Liver (tissue), 9 donors: ENCODE data around the gene WDR36. TPM values are rescaled to one million over a fixed set of nuclear protein-coding genes. Genes with fewer than 3 reads are reported as not detected.

Source experiments
- DNase-seq: peaks from one replicate; pipeline ENCODE4 v3.0.0-alpha.2; 2017; ENCODE audit warnings: low spot score
- H3K27ac ChIP-seq, 2 donors: one replicate each; pipeline ENCODE4 v1.7.0; 2013; ENCODE audit warnings: inconsistent platforms in 2 of 2, low read length in 2 of 2, control low read depth in 1 of 2, low read depth in 1 of 2, mild to moderate bottlenecking in 1 of 2
- H3K27me3 ChIP-seq, 4 donors: one replicate each; pipeline versions ENCODE4 v1.6.1 to v1.7.0; 2013; ENCODE audit warnings: low read length in 3 of 4, inconsistent platforms in 1 of 4, mild to moderate bottlenecking in 1 of 4, moderate library complexity in 1 of 4; ENCODE audit not compliant: control insufficient read depth in 4 of 4, insufficient read depth in 4 of 4
- H3K36me3 ChIP-seq, 4 donors: one replicate each; pipeline versions ENCODE4 v1.6.1 to v1.7.0; 2013; ENCODE audit warnings: low read length in 3 of 4, mild to moderate bottlenecking in 3 of 4, low read depth in 1 of 4, moderate library complexity in 1 of 4; ENCODE audit not compliant: control insufficient read depth in 4 of 4, insufficient read depth in 3 of 4
- H3K4me1 ChIP-seq, 4 donors: one replicate each; pipeline versions ENCODE4 v1.6.1 to v1.7.0; 2013; ENCODE audit warnings: low read length in 3 of 4, mild to moderate bottlenecking in 3 of 4, moderate library complexity in 1 of 4; ENCODE audit not compliant: control insufficient read depth in 4 of 4, insufficient read depth in 4 of 4
- H3K4me3 ChIP-seq, 3 donors: one replicate each; pipeline versions ENCODE4 v1.6.1 to v1.7.0; 2013; ENCODE audit warnings: low read length in 3 of 3, control low read depth in 1 of 3, low read depth in 1 of 3, mild to moderate bottlenecking in 1 of 3
- H3K9ac ChIP-seq, 2 donors: one replicate each; pipeline ENCODE4 v1.7.0; 2013; ENCODE audit warnings: low read length in 2 of 2, mild to moderate bottlenecking in 2 of 2, moderate library complexity in 2 of 2, control low read depth in 1 of 2, low read depth in 1 of 2
- H3K9me3 ChIP-seq, 4 donors: one replicate each; pipeline versions ENCODE4 v1.6.1 to v1.7.0; 2013; ENCODE audit warnings: low read length in 3 of 4; ENCODE audit not compliant: control insufficient read depth in 4 of 4
- ATF3 ChIP-seq: IDR thresholded peaks from 2 replicates; pipeline ENCODE4 v1.6.1; 2016; ENCODE audit warnings: antibody characterized with exemption
- HNF4A ChIP-seq, 2 donors: conservative IDR thresholded peaks; 2 replicates each; pipeline ENCODE4 v1.6.1; 2016; ENCODE audit warnings: antibody characterized with exemption in 2 of 2, mild to moderate bottlenecking in 2 of 2
- JUND ChIP-seq, 2 donors: IDR thresholded peaks; 2 replicates each; pipeline ENCODE4 v1.6.1; 2016; ENCODE audit warnings: antibody characterized with exemption in 2 of 2
- NR2F2 ChIP-seq: IDR thresholded peaks from 2 replicates; pipeline ENCODE4 v1.6.1; 2016; ENCODE audit warnings: antibody characterized with exemption
- RAD21 ChIP-seq, 2 donors: IDR thresholded peaks; 2 replicates each; pipeline ENCODE4 v1.6.1; 2016; ENCODE audit warnings: antibody characterized with exemption in 2 of 2, mild to moderate bottlenecking in 2 of 2
- REST ChIP-seq: IDR thresholded peaks from 2 replicates; pipeline ENCODE4 v1.6.1; 2016; ENCODE audit warnings: antibody characterized with exemption, mild to moderate bottlenecking
- RXRA ChIP-seq, 2 donors: IDR thresholded peaks; 2 replicates each; pipeline ENCODE4 v1.6.1; 2017 to 2018; ENCODE audit warnings: antibody characterized with exemption in 2 of 2, mild to moderate bottlenecking in 1 of 2
- SP1 ChIP-seq: IDR thresholded peaks from 2 replicates; pipeline ENCODE4 v1.6.1; 2018; ENCODE audit warnings: antibody characterized with exemption, mild to moderate bottlenecking
- TAF1 ChIP-seq: conservative IDR thresholded peaks from 2 replicates; pipeline ENCODE4 v1.6.1; 2016; ENCODE audit warnings: antibody characterized with exemption, mild to moderate bottlenecking
- ZBTB33 ChIP-seq: IDR thresholded peaks from 2 replicates; pipeline ENCODE4 v1.6.1; 2016; ENCODE audit warnings: antibody characterized with exemption
- WGBS: extraction: QIAGEN DNeasy Blood & Tissue Kit; methylation state at CpG from one replicate; pipeline ENCODE4 v1.1.7; 2013; 5-methylcytosine and 5-hydroxymethylcytosine counted together
- polyA plus RNA-seq, 2 donors: library from polyadenylated mRNA; stranded (reverse) in 1 of 2; unstranded in 1 of 2; fragments of 200-250 nt in 1 of 2; fragments of >200 nt in 1 of 2; fragmentation: Nextera tagmentation in 1 of 2; extraction: Ambion mirVana in 1 of 2; gene quantifications; one replicate each; pipeline versions ENCODE4 v1.2.1 to v1.2.3, GENCODE V29; 2013 to 2015
- total RNA-seq, 2 donors: library from RNA; depleted of rRNA; stranded (reverse); fragments of >200 nt; gene quantifications; one replicate each; pipeline ENCODE4 v1.2.3, GENCODE V29; 2014
- TF ChIP-seq, protein P1 (sequence below): IDR thresholded peaks from 2 replicates; pipeline ENCODE4 v1.6.1; 2016; ENCODE audit warnings: antibody characterized with exemption
- TF ChIP-seq, protein P2 (sequence below): fragments of 150-350 bp; IDR thresholded peaks from 2 replicates; pipeline ENCODE4 v1.5.1; 2017; ENCODE audit warnings: improper control_type of control experiment, low read depth, low read length; ENCODE audit not compliant: missing input control
- donor health status: healthy.
- donor health status: healthy.
- donor health status: healthy.
- donor health status: healthy.
- donor health status: healthy.

WDR36 gene
- total and polyA plus RNA-seq, 4 donors = 5.2 to 25.7 (median 12.1) TPM

GRCh38 chr5:111099058-111099778, 7.1 kb downstream of the WDR36 start (continued):
- no peak for TF ChIP-seq REST
- TF ChIP-seq, protein P1, sequence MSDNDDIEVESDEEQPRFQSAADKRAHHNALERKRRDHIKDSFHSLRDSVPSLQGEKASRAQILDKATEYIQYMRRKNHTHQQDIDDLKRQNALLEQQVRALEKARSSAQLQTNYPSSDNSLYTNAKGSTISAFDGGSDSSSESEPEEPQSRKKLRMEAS = no peak

- DNase-seq = no peak
- no peaks in the 10 kb centered on the region for H3K27me3 ChIP-seq
- H3K36me3 ChIP-seq = peaks cover 5 to 75% (median 61%) of the 10 kb centered on the region in 4 donors
- 98% methylated on average over 2 of the region's 2 CpGs for WGBS
- no peak overlapping the region for H3K4me3 ChIP-seq
- H3K9ac ChIP-seq = no peak overlapping the region
- no peak for TF ChIP-seq HNF4A (conservative IDR thresholded peaks at IDR 0.05)
- TF ChIP-seq ZBTB33 = no peak
- TF ChIP-seq ATF3 = no peak
- no peak for TF ChIP-seq JUND (IDR thresholded peaks at IDR 0.05)
- TF ChIP-seq, protein P2, sequence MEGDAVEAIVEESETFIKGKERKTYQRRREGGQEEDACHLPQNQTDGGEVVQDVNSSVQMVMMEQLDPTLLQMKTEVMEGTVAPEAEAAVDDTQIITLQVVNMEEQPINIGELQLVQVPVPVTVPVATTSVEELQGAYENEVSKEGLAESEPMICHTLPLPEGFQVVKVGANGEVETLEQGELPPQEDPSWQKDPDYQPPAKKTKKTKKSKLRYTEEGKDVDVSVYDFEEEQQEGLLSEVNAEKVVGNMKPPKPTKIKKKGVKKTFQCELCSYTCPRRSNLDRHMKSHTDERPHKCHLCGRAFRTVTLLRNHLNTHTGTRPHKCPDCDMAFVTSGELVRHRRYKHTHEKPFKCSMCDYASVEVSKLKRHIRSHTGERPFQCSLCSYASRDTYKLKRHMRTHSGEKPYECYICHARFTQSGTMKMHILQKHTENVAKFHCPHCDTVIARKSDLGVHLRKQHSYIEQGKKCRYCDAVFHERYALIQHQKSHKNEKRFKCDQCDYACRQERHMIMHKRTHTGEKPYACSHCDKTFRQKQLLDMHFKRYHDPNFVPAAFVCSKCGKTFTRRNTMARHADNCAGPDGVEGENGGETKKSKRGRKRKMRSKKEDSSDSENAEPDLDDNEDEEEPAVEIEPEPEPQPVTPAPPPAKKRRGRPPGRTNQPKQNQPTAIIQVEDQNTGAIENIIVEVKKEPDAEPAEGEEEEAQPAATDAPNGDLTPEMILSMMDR = no peak
- no peak for TF ChIP-seq RXRA (IDR thresholded peaks at IDR 0.05)
- TF ChIP-seq RAD21 (IDR thresholded peaks at IDR 0.05) = no peak
- no peak for TF ChIP-seq TAF1
- TF ChIP-seq NR2F2 = no peak
- TF ChIP-seq SP1 = no peak
- no peak overlapping the region for H3K27ac ChIP-seq
- H3K9me3 ChIP-seq = no peaks in the 10 kb centered on the region
- H3K4me1 ChIP-seq = no peaks in the 10 kb centered on the region
These were observed 14.3 kb downstream of the WDR36 start for GRCh38 chr5:111106320-111106948.
